NCI-H82 treated with DMSO at 0.1 percent for 48 hours (cell line): ENCODE results near the gene LRATD1.

Experiments used
- DNase-seq: peaks from one replicate; lab custom pipeline; 2025; ENCODE audit not compliant: unreplicated experiment; lab: John Stamatoyannopoulos, UW

The LRATD1 gene

DNA sequence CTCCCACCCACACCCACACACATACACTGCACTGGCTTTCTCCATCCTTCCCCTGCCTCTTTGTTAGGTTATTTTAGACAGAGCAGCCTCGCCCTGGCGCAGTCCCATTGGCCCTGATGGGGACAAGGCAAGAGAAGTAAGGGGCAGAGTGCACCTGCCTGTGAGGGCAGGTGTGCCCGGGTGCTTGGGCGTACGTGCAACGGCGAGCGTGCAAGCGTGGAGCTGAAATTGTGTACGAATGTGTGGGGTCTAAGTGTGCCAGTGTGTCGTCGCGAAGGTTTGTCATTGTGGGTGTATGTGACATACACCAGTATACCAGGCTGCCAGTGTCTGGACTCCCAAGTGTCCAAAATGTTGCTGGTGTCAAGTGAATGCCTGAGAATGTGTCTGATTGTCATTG is 544 bp downstream of the LRATD1 start:
- DNase-seq, result no peak

DNA sequence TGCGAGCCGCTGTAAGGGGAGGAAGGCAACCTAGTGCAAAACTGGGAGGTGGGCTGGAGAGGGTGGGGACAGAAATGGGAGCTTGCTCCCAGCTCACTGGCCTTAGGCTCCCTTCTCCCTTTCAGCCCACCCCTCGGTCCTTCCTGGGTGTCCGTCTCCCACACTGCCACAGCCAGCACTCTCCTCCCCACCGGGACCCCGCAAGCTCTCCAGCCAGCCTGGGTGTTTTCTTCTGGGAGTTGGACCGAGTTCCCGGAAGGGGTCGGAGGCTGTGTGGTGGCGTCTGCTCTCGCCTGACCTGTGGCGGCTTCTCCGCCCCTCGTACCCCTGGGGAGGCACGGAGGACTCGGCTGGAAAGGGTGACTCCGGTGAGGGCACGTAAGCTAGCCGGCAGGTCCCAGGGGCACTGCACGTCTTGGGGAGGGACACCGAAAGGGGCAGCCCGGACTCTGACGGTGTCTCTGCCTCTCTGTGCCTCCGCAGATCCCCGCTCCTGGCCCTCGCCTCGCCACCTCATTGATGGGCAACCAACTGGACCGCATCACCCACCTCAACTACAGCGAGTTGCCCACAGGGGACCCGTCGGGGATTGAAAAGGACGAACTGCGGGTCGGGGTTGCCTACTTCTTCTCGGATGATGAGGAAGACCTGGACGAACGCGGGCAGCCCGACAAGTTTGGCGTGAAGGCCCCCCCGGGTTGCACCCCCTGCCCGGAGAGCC is 1.1 kb downstream of the LRATD1 start:
- no peak for DNase-seq

DNA sequence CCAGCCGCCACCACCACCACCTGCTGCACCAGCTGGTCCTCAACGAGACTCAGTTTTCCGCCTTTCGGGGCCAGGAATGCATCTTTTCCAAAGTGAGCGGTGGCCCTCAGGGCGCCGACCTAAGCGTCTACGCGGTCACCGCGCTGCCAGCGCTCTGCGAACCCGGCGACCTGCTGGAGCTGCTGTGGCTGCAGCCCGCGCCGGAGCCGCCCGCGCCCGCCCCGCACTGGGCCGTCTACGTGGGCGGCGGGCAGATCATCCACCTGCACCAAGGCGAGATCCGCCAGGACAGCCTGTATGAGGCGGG is 1.6 kb downstream of the LRATD1 start:
- no peak for DNase-seq

DNA sequence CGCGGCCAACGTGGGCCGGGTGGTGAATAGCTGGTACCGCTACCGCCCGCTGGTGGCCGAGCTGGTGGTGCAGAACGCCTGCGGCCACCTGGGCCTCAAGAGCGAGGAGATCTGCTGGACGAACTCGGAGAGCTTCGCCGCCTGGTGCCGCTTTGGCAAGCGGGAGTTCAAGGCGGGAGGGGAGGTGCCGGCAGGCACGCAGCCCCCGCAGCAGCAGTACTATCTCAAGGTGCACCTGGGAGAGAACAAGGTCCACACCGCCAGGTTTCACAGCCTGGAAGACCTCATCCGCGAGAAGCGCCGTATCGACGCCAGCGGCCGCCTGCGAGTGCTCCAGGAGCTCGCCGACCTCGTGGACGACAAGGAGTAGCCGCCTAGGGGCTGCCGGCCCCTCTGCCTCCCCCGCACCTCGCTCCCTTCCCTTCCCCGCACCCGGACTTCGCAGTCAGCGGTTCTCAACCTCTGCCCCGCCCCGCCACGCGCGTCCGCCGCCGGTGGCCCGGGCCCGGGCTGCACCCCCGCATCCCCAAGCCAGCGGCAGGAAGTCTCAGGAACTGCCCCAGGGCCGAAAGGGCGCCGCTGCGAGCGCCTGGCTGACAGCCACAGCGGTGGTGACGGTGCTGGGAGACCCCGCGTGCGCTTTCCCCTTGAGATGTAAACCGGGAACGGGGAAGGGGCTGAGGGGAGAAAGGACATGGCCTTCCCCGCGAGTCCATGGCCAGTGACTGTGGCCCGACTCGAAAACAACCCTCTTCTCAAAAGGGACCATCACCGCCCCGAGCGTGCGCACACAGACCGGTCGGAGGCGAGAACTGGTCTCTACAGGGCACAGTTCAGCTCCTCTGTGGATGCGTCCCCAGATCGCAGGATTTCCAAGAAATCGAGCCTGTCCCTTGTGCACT is 2.2 kb downstream of the LRATD1 start:
- DNase-seq, result peak; percentile 81

DNA sequence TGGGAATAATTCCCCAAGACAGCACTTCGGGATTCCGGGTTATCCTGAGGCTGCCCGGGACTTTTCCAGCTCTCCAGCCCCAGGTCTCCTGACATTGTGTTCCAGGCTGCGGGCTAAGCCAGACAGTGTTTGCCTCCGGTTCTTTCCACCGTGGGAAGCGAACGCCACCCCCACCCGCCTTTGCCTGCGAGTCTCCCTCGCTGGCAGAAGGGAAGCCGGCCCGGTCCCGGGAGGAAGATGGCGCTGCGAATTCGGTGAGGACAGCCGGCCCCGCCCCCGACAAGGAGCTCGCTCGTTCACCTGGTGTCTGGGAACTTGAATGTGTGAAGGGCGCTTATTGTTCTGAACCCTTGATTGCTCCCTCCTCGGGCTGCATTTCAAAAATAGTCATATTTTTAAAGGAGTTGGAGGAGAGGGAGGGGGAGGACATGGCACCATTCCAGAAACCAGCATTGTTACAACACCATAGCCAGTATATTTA is 2.9 kb downstream of the LRATD1 start:
- DNase-seq, result peak; percentile 60

DNA sequence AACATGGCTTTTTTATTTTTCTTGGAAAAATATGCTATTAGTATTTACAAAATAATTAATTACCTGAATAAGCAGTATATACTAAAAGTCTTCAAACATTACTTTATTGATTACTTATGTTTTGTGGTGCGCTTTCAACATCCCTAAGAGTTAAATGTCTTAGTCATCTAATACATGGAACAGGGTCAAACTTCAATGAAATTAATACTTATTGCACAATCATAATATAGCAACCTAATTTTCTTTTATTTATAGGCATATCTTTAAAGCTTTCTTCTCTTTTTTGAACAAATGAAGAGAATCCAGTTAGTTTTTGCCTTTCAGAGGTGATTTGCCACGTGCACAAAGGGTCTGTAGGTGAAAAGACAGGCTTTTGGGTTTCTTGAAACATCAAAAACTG is 6.0 kb downstream of the LRATD1 start:
- DNase-seq, result no peak

DNA sequence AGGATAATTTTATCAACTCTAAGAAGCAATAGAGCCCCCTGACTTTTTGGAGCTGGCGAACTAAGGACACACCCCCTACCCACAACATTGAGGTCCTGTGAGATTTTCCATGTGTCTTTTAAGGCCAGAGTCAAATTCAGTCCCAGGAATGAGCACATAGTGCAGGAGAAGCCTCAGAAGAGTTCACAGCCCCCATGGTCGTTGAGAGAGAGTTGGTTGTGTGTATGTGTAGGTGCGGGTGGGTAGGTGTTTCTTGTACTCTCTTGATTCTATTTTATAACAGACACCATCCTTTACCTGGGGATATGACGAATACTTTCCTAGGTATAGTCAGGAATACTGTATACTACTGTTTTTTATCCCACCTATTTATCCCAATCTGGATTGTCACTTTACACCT is 8.6 kb downstream of the LRATD1 start:
- no peak for DNase-seq

DNA sequence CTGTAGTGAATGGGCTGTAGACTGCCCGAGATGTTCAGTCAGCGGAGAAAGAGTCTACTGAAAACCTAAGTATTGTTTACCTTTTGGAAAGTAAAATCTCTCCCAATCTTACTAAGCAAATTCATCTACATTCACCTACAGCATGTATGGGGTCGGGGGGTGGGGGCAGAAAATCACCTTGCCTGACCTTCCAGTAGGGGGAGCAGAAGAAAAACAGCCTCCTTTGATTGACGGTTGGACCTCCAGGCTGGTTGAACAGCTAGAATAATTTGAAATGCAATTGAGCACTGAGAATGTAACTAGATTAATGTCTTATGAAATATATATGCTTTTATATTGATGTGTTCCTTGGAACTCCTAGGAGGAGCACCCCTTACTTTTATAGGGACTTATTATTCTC is 10.0 kb downstream of the LRATD1 start:
- DNase-seq, result no peak

DNA sequence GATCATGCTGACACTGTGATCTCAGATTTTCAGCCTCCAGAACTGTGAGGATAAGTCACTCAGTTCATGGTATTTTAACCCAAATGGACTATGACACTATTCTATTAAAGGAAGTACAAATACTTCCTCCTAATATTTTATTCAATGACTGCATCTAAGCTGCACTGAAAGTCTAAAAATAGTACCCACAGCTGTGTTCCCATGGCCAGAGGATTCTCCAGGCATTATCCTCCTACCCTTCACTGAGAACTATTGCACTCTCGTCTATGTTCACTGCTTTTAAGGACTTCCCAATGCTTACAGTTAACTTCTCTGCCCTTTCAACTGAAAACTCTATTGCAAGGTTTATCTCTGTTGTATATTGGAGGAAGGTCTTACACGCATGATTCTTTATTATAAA is 15.2 kb downstream of the LRATD1 start:
- DNase-seq, result no peak

DNA sequence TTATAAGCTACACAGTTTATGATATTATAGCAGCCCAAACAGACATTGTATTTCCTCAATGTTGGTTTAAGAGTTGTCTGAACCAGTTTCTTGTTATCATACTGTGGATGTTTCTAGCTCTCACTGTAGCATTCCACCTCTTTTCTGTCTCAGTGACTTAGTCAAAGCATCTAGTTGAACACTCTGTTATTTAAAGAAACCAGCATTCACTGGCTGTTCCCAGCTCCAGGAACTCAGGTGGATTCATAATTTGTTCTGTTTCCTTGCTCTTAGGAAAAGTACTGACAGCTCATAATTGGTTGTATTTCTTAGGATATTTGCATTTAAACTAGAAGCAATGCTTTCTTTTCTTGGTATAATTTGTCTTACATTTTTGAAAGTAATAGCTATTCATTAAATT is 17.5 kb downstream of the LRATD1 start:
- DNase-seq, result no peak

DNA sequence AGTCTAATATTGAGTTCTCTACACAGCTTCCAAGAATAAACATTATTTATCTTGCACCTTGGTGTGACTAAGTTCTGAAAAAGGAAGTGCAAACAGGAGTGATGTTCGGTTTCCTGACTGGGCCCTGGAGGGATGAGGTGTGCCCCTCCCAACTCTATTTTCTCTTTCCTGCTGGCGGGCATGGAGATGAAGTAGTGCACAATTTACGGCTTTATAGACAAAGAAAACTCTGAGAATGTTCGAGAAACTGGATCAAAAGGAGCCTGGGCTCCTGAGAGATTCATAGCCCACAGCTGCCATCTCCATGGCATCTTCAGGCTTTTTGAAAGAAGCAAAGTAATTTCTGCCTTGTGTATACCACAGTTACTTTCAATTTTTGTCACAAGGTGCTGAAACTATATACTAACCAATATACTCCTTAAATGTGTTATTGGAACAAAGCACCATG is 22.3 kb downstream of the LRATD1 start:
- no peak for DNase-seq

DNA sequence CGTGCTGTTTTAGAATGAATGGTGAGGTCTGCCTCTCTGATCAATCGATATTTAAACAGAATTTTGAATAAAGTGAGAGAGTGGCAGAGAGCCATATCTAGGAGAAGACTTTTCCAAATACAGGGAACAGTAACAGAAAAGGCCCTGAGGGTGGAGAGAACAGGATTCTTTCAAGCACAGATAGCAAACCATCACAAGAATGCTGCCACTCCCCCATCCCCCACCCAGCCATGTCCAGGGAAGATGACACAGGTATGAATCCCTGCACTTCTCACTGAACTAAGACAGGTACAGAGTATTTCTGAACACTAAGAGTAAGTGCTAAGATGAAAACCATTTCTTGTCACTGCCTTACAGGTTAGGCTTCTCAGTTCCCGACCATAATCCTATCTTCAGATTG is 23.6 kb downstream of the LRATD1 start:
- DNase-seq, result no peak

DNA sequence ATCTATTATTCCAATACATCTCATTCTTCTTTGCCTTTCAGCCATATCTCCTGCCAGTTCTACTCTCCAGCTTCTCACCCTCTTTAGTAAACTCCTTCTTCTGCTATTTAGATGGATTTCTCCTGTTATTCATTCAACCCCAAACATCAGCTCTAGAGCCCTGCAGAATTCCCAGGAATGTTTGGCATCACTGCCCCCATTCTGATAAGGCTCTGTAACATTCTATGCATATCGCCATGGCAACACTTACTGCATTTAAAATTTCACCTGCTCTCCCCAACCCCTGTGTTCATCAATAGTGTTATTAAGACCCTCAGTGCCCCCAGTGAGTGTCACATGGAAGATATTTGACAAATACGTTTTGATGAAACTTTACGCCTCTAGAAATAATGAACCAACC is 28.6 kb downstream of the LRATD1 start:
- no peak for DNase-seq

DNA sequence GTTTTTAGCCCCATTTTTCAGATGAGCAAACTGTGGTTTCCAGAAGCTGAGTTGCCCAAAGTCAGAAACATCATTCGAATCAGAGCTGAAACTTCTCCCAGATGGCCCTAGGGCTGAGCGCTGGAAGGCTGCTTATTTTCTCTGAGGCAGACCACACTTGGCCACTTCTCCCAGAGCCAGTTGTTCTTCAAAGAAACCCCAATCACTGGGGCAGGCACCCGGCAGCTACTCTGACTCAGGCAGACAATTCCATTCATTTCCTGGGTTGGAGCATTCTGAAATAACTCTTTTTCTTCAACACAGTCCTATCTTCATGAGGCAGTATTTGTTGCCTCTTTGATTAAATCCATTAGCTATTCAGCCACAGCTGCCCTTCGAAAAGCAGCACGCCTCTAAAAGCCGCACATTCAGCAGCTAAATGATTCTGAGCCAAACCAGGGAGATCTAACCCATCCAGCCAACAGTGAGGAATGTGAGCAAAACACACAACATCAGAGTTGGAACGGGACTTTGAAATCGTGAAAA is 40.9 kb downstream of the LRATD1 start:
- DNase-seq, result no peak

DNA sequence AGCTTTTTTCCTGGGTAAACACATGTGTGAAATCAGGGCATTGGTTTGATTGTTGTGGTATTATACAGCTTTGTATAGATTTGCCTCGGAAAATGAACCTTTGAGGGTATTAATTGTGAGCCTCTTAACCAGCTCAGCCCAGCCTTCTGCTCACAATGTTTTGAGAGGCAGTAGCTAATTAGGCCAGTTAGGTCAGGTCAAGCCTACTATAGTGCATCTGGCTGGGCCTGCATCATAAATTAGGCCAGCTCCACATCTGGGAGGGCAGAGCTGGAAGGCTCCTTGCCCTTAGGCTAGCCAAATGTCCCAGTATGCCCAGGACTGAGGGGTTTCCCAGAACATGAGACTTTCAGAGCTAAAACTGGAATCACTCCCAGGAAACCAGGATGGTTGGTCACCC is 43.0 kb downstream of the LRATD1 start:
- peak; percentile 80 for DNase-seq

DNA sequence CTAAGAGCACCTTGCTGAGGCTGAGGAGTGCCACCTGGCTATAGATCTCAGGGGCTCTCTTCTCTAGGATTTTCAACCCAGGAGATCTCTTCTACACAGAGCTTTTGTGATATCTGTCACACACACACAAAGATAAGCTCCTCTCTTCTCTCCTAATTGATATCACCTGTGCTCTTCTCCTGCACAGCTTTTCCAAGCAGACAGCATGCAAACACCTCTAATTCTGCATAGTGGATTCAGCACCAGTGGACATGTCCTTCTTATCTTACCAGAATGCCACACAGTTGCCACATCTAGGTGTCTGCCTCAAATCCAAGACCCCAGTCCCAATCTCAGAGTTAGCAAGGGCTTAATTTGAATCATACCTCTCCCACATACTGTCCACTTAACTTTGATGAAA is 43.9 kb downstream of the LRATD1 start:
- no peak for DNase-seq

DNA sequence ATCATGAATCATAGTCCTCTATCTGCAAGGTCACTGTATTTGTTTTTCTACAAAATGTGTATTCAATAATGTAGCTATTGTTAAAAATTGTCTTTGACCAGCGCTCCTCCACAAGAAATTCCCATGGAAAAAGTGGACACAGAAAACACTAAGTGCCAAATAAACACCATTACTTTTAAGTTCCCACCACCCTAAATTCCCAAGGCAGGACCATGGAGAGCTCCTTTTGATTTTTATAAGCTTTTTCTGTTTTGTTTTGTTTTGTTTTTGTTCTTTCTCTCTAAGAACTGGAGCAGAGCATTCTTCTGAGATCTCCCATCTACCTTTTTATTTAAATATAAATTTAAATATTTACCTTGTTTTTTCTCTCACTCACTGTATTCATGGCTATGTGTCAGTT is 44.5 kb downstream of the LRATD1 start:
- DNase-seq, result no peak

DNA sequence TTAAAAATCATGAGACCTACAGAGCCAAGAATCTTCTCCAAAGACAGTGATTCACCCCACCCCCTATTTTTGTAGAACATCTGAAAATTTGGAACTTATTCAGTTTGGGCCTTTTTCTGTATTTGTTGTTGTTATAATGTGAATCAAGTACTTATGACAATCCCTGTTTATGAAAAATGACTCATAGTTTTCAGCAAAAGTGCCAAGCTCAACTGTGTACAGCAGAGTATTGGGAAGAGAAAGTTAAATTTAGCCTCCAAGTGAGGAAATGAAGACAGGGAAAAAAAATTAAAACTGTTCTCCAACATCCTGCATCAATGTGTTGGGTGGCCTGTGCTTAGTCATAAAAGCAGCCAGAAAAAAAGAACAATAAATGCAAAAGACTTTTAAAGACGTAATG is 46.2 kb downstream of the LRATD1 start:
- no peak for DNase-seq

DNA sequence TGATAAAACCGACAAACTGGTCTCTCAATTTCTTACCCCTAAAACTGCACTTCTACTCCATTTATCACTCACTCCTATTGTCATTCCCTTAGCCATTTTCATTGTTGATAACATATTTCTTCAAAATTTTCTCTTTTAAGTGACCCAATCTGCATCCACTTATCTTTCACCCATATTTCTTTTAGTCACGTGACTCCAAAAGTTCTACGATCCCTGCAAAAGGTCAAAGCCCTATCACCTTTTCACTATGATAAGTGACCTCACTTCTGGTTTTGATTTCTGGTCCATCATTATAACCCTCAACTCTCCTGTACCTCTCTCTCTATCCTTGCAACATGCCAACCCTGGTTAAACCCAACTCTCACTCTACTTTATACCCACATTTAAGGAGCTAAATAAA is 49.1 kb downstream of the LRATD1 start:
- DNase-seq, result no peak
